Suprapubic skin (tissue), 4 donors: ENCODE results near the gene REEP2. TPM values are rescaled to one million over a fixed set of nuclear protein-coding genes. Genes with fewer than 3 reads are reported as not detected.
"Not testable (repeated sequence)": the region's sequence is repeated elsewhere in the genome, so short reads cannot be mapped to it uniquely, and the experiment has no call there.

Experiments used
- DNase-seq, 2 donors: peaks; one replicate each; pipeline ENCODE4 v3.0.0-alpha.2; 2019; ENCODE audit warnings: low spot score in 2 of 2
- H3K27ac ChIP-seq: fragments of 200-600 bp; sonication (generic); one replicate; pipeline ENCODE4 v1.5.1; 2019
- H3K27me3 ChIP-seq: fragments of 200-600 bp; sonication (generic); one replicate; pipeline ENCODE4 v1.5.1; 2019
- H3K36me3 ChIP-seq: fragments of 200-600 bp; sonication (generic); one replicate; pipeline ENCODE4 v1.5.1; 2019
- H3K4me1 ChIP-seq: fragments of 200-600 bp; sonication (generic); one replicate; pipeline ENCODE4 v1.5.1; 2019
- H3K4me3 ChIP-seq: fragments of 200-600 bp; sonication (generic); one replicate; pipeline ENCODE4 v1.5.1; 2019; ENCODE audit warnings: mild to moderate bottlenecking
- H3K9me3 ChIP-seq: fragments of 200-600 bp; sonication (generic); one replicate; pipeline ENCODE4 v1.5.1; 2019
- CTCF ChIP-seq, 2 donors: fragments of 200-600 bp in 1 of 2; fragments of 450-650 bp in 1 of 2; sonication (generic) in 1 of 2; IDR thresholded peaks; one replicate each; pipeline ENCODE4 v1.5.1; 2016 to 2019; ENCODE audit warnings: antibody characterized with exemption in 2 of 2, mild to moderate bottlenecking in 1 of 2, moderate library complexity in 1 of 2
- EP300 ChIP-seq: sonication (generic); formaldehyde crosslinking; IDR thresholded peaks from one replicate; pipeline ENCODE4 v1.6.1; 2017; ENCODE audit warnings: antibody characterized with exemption
- POLR2A ChIP-seq, 2 donors: fragments of 450-650 bp; IDR thresholded peaks; one replicate each; pipeline ENCODE4 v1.6.1; 2017; ENCODE audit warnings: antibody characterized with exemption in 2 of 2, mild to moderate bottlenecking in 2 of 2, moderate library complexity in 2 of 2
- POLR2AphosphoS5 ChIP-seq, 3 donors: sonication (generic); formaldehyde crosslinking; IDR thresholded peaks; one replicate each; pipeline ENCODE4 v1.6.1; 2017; ENCODE audit warnings: antibody characterized with exemption in 3 of 3
- WGBS: methylation state at CpG from one replicate; pipeline ENCODE4 v1.1.5; 2018; 5-methylcytosine and 5-hydroxymethylcytosine counted together
- total RNA-seq, 4 donors: library from RNA; depleted of rRNA; stranded (reverse); fragments of >200 nt; gene quantifications; one replicate each; pipeline ENCODE4 v1.1.0, GENCODE V29; 2016

The REEP2 gene
- total RNA-seq, 4 donors from 2014 or later = 1.5 to 2.6 (median 1.8) TPM

DNA sequence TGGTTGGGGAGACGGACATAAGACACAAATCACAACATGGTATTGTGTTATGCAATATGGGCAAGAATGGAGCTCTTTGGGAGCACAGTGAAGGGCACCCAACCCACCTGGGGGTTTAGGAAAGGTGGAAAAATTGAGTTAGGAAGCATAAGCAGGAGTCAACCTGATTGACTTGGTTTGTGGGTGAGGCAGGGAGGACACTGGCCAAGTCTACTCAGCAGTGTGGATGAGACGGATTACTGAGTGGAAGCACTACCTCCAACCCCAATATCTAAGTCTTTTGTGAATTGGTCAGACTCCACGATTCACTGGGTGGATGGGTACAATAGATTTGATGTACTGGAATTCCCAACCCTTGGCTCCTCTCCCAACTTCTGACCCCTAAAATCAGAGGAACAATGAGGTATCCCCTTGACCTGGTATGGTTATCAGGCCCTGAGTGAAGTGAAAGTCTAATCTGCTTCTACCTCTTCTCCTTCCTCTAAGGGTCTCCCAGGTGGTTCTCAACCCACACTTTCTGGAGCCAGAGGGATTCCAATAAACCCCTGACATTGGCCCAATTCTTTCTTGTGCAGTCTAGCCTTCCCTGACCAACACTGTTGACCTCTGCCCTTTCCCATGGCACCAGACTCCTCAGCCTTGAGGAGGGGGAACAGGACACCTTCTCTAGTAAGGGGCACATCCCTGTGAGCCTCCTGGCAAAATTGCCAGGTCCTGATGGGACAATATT is 31.6 kb downstream of the REEP2 start:
- H3K4me1 ChIP-seq = peaks cover 58% of the 10 kb centered on the region
- H3K36me3 ChIP-seq = peaks cover 15% of the 10 kb centered on the region
- no peaks in the 10 kb centered on the region for H3K27me3 ChIP-seq
- no peaks in the 10 kb centered on the region for H3K9me3 ChIP-seq
- no peak for TF ChIP-seq CTCF (IDR thresholded peaks at IDR 0.05)
- TF ChIP-seq POLR2AphosphoS5 (IDR thresholded peaks at IDR 0.05) = no peak
- no peak for TF ChIP-seq POLR2A (IDR thresholded peaks at IDR 0.05)
- no peak for TF ChIP-seq EP300
- H3K4me3 ChIP-seq = no peak overlapping the region
- peak overlapping the region; percentile 31 for H3K27ac ChIP-seq
- no peak for DNase-seq
- 47% methylated on average over 3 of the region's 3 CpGs for WGBS

- Histone ChIP-seq H3K4me3 (no peak overlapping the region), H3K4me1 (peaks cover 57% of the 10 kb centered on the region), H3K9me3 (no peaks in the 10 kb centered on the region), H3K36me3 (peaks cover 15% of the 10 kb centered on the region), H3K27ac (no peak overlapping the region), H3K27me3 (no peaks in the 10 kb centered on the region)
- DNase-seq = no peak
- TF ChIP-seq POLR2AphosphoS5 (IDR thresholded peaks at IDR 0.05) (no peak), EP300 (no peak), CTCF (IDR thresholded peaks at IDR 0.05) (no peak), POLR2A (IDR thresholded peaks at IDR 0.05) (no peak)
- 73% methylated on average over 2 of the region's 2 CpGs for WGBS
Observed at GRCh38 chr5:138471052-138471361, 32.1 kb downstream of the REEP2 start.

GRCh38 chr5:138472353-138472752 is 33.5 kb downstream of the REEP2 start:
- WGBS = 26% methylated on average over 6 of the region's 6 CpGs
- no peak overlapping the region for H3K4me3 ChIP-seq
- no peaks in the 10 kb centered on the region for H3K9me3 ChIP-seq
- peak in 1 of 2 donors; percentile 62 for DNase-seq
- peaks cover 56% of the 10 kb centered on the region for H3K4me1 ChIP-seq
- no peaks in the 10 kb centered on the region for H3K27me3 ChIP-seq
- TF ChIP-seq EP300 (no peak), POLR2AphosphoS5 (IDR thresholded peaks at IDR 0.05) (no peak), POLR2A (IDR thresholded peaks at IDR 0.05) (no peak), CTCF (IDR thresholded peaks at IDR 0.05) (no peak)
- peaks cover 8% of the 10 kb centered on the region for H3K36me3 ChIP-seq
- H3K27ac ChIP-seq = no peak overlapping the region

DNA sequence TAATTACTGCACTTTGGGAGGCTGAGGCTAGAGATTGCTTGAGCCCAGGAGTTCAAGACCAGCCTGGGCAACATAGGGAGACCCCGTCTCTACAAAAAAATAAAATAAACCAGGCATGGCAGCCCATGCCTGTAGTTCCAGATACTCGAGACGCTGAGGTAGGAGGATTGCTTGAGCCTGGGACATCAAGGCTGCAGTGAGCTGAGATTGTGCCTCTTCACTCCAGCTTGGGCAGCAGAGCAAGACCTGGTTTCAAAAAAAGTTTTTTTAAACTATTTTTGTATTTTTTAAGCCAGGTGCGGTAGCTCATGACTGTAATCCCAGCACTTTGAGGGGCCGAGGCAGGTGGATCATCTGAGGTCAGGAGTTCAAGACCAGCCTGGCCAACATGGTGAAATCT is 34.3 kb downstream of the REEP2 start:
- not testable (repeated sequence) for H3K27me3 ChIP-seq, H3K9me3 ChIP-seq, H3K36me3 ChIP-seq, H3K27ac ChIP-seq, H3K4me3 ChIP-seq, DNase-seq
- peaks cover 51% of the 10 kb centered on the region for H3K4me1 ChIP-seq
- 94% methylated on average over 5 of the region's 5 CpGs for WGBS

GRCh38 chr5:138476918-138477317 is 38.1 kb downstream of the REEP2 start:
- TF ChIP-seq POLR2A (IDR thresholded peaks at IDR 0.05) (no peak), POLR2AphosphoS5 (IDR thresholded peaks at IDR 0.05) (no peak), EP300 (no peak), CTCF (IDR thresholded peaks at IDR 0.05) (no peak)
- H3K9me3 ChIP-seq = no peaks in the 10 kb centered on the region
- H3K4me3 ChIP-seq = no peak overlapping the region
- no peak for DNase-seq
- H3K27me3 ChIP-seq = no peaks in the 10 kb centered on the region
- no peak overlapping the region for H3K27ac ChIP-seq
- WGBS = 49% methylated on average over 7 of the region's 7 CpGs
- no peaks in the 10 kb centered on the region for H3K36me3 ChIP-seq
- peaks cover 20% of the 10 kb centered on the region for H3K4me1 ChIP-seq

DNA sequence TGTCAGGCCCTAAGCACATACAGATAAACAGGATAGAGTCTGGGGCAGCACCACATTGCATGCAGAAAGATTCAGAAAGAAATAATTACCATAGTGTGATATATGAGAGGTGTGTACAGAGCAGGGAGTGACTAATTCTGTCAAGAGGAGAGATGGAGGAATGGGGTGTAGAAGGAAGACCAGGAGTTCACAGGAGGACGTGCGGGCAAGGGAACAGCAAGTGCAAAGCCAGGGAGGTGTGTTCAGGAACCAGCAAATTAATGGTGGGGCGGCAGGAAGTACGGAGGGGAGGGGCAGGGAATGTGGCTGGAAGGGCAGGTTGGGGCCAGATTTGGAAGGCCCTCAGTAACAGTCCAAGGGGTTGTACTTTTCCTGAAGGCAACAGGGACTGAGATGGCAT is 43.8 kb downstream of the REEP2 start:
- TF ChIP-seq POLR2AphosphoS5 (IDR thresholded peaks at IDR 0.05) (no peak), POLR2A (IDR thresholded peaks at IDR 0.05) (no peak), EP300 (no peak), CTCF (IDR thresholded peaks at IDR 0.05) (no peak)
- Histone ChIP-seq H3K4me3 (no peak overlapping the region), H3K27ac (no peak overlapping the region), H3K4me1 (peaks cover 6% of the 10 kb centered on the region), H3K9me3 (no peaks in the 10 kb centered on the region), H3K36me3 (no peaks in the 10 kb centered on the region), H3K27me3 (no peaks in the 10 kb centered on the region)
- no peak for DNase-seq
- WGBS = 30% methylated on average over 4 of the region's 4 CpGs
